Measurements from ENCODE around the gene NBR1. TPM values are rescaled to one million over a fixed set of nuclear protein-coding genes. Genes with fewer than 3 reads are reported as not detected.
A peak's percentile ranks its signal among the peaks of the same experiment; 100 is the strongest.

The NBR1 gene
- total and polyA plus RNA-seq, 2 experiments from 2014 or later = 12.6 to 36.8 TPM

DNA sequence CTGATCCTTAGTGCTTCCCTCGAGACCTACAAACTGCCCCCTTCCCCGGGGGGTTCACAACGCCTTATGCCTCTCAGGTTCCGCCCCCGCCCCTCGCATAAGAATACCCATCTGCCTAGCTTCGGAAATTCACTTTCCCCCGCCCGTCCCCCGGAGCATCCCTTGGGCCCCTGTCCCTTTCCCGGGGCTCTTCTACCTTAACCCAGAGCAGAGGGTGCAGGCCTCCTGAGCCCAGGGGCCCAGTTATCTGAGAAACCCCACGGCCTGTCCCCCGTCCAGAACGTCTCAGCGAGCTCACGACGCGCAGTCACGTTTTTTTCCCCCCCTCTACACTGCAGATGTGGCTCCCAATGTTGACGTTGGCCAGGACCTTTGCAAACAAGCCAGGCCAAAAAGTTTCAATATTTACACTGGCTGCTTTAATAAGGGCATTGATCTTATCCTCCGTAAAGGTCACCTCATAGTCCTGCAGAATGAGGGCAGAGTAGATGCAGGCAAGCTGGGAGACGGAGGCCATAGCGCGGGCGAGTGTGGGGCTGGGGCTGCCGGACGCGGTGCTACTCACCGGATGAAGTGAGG lies 1.4 kb upstream of the NBR1 start:
- Histone ChIP-seq H2AFZ (peak overlapping the region; percentile 12), H3K27ac (ENCODE audit: low read depth) (no peak overlapping the region; the same call in 1 of the 2 replicates), H3K36me3 (ENCODE audit: insufficient read depth) (no peaks in the 10 kb centered on the region), H3K79me2 (replicated peaks; ENCODE audit: insufficient read depth) (peaks cover 28% of the 10 kb centered on the region), H3K27me3 (ENCODE audit: insufficient read depth) (no peaks in the 10 kb centered on the region), H3K4me1 (ENCODE audit: insufficient read depth) (no peaks in the 10 kb centered on the region; the same call in 1 of the 2 replicates), H3K9me2 (ENCODE audit: insufficient read depth) (no peaks in the 10 kb centered on the region), H4K20me1 (replicated peaks; ENCODE audit: insufficient read depth) (no peaks in the 10 kb centered on the region), H3K4me2 (peak overlapping the region; percentile 75), H3K4me3 (peak overlapping the region; percentile 60), H3F3A (replicated peaks; ENCODE audit: low read depth) (no peaks in the 10 kb centered on the region; the same call in 1 of the 2 replicates)
- Mint-ChIP-seq H3K27ac (no peak overlapping the region), H3K27me3 (ENCODE audit: insufficient read depth, low read depth, poor library complexity) (peaks cover 2% of the 10 kb centered on the region), H3K4me3 (no peak overlapping the region), H3K9me3 (no peaks in the 10 kb centered on the region), H3K4me1 (peaks cover 11% of the 10 kb centered on the region; the same call in 2 of the 3 replicates), H3K36me3 (ENCODE audit: low read depth) (peaks cover 4% of the 10 kb centered on the region; the same call in 1 of the 3 replicates)
- ATAC-seq = peak; percentile 25
- TF ChIP-seq POLR2AphosphoS5 (IDR thresholded peaks at IDR 0.05; ENCODE audit: low read depth) (0 out of 2 replicates have a peak, but pooled peaks have one; percentile 10), ETS1 (IDR thresholded peaks at IDR 0.05) (no peak)
- peak; percentile 57 for DNase-seq (ENCODE audit: low spot score)

- Mint-ChIP-seq H3K36me3 (ENCODE audit: low read depth) (peaks cover 4% of the 10 kb centered on the region; the same call in 1 of the 3 replicates), H3K9me3 (no peaks in the 10 kb centered on the region), H3K4me3 (no peak overlapping the region), H3K27ac (no peak overlapping the region), H3K4me1 (peaks cover 11% of the 10 kb centered on the region; the same call in 2 of the 3 replicates), H3K27me3 (ENCODE audit: insufficient read depth, low read depth, poor library complexity) (peaks cover 2% of the 10 kb centered on the region)
- Histone ChIP-seq H3K27ac (ENCODE audit: low read depth) (peak overlapping the region; percentile 89), H3K4me3 (peak overlapping the region; percentile 60), H3K4me2 (peak overlapping the region; percentile 75), H3K4me1 (ENCODE audit: insufficient read depth) (no peaks in the 10 kb centered on the region; the same call in 1 of the 2 replicates), H3K79me2 (replicated peaks; ENCODE audit: insufficient read depth) (peaks cover 28% of the 10 kb centered on the region), H2AFZ (peak overlapping the region; percentile 12), H3K27me3 (ENCODE audit: insufficient read depth) (no peaks in the 10 kb centered on the region), H3K36me3 (ENCODE audit: insufficient read depth) (no peaks in the 10 kb centered on the region), H3K9me2 (ENCODE audit: insufficient read depth) (no peaks in the 10 kb centered on the region), H3F3A (replicated peaks; ENCODE audit: low read depth) (no peaks in the 10 kb centered on the region; the same call in 1 of the 2 replicates), H4K20me1 (replicated peaks; ENCODE audit: insufficient read depth) (no peaks in the 10 kb centered on the region)
- DNase-seq (ENCODE audit: low spot score) = peak; percentile 99
- ATAC-seq = peak; percentile 85
- TF ChIP-seq EZH2 (IDR thresholded peaks at IDR 0.05; ENCODE audit: low read depth, unreplicated experiment) = no peak
- TF ChIP-seq CREB1 (CRISPR knock-in tag; IDR thresholded peaks at IDR 0.05; ENCODE audit: low read depth) = peak; percentile 96
- peak; percentile 84 for TF ChIP-seq ETS1 (IDR thresholded peaks at IDR 0.05)
- no peak for TF ChIP-seq ZNF331 (CRISPR knock-in tag; IDR thresholded peaks at IDR 0.05; ENCODE audit: low read depth)
- no peak for TF ChIP-seq JUNB (IDR thresholded peaks at IDR 0.05; ENCODE audit: unreplicated experiment)
- TF ChIP-seq REST (IDR thresholded peaks at IDR 0.05; ENCODE audit: unreplicated experiment) = no peak
- no peak for TF ChIP-seq ZNF114 (CRISPR knock-in tag; IDR thresholded peaks at IDR 0.05)
- 0 out of 2 replicates have a peak, but pooled peaks have one; percentile 3 for TF ChIP-seq NANOG (IDR thresholded peaks at IDR 0.05; ENCODE audit: borderline replicate concordance)
- no peak for TF ChIP-seq STAT1 (IDR thresholded peaks at IDR 0.05; ENCODE audit: unreplicated experiment)
- TF ChIP-seq, protein P1, sequence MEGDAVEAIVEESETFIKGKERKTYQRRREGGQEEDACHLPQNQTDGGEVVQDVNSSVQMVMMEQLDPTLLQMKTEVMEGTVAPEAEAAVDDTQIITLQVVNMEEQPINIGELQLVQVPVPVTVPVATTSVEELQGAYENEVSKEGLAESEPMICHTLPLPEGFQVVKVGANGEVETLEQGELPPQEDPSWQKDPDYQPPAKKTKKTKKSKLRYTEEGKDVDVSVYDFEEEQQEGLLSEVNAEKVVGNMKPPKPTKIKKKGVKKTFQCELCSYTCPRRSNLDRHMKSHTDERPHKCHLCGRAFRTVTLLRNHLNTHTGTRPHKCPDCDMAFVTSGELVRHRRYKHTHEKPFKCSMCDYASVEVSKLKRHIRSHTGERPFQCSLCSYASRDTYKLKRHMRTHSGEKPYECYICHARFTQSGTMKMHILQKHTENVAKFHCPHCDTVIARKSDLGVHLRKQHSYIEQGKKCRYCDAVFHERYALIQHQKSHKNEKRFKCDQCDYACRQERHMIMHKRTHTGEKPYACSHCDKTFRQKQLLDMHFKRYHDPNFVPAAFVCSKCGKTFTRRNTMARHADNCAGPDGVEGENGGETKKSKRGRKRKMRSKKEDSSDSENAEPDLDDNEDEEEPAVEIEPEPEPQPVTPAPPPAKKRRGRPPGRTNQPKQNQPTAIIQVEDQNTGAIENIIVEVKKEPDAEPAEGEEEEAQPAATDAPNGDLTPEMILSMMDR (conservative IDR thresholded peaks at IDR 0.05; ENCODE audit: low read depth in 2 of 2) = no peak
- no peak for TF ChIP-seq POLR2AphosphoS5 (IDR thresholded peaks at IDR 0.05; ENCODE audit: low read depth)
These were observed 761 bp upstream of the NBR1 start for GRCh38 chr17:43170140-43170765.

All from GM23338 (cell line).